EL (cell line): ENCODE data around the gene PID1.

Experiments
- DNase-seq: peaks from one replicate; pipeline ENCODE4 v3.0.0-alpha.2; 2016

The PID1 gene

GRCh38 chr2:229257985-229258384 is 13.1 kb downstream of the PID1 start:
- DNase-seq: no peak

- DNase-seq: no peak
These were observed 14.7 kb downstream of the PID1 start for GRCh38 chr2:229256376-229256775.

DNA sequence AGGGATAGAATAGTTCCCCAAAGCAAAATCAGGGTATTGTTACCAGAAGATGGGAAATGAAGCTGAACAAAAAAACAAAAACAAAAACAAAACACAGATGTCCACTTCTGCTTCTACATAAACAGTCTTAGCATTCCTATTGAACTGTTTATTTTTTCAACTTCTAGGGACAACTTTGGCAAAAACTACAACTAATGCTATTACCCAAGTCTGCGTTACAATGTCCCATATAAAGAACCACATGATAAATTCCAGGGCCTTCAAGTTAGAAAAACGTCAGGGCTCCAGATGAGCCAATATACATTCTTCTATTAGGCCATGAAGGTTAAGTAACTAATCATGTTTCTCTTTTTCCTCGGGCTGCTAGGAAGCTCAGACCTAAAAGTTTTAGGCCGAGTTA is 16.9 kb downstream of the PID1 start:
- no peak for DNase-seq

DNA sequence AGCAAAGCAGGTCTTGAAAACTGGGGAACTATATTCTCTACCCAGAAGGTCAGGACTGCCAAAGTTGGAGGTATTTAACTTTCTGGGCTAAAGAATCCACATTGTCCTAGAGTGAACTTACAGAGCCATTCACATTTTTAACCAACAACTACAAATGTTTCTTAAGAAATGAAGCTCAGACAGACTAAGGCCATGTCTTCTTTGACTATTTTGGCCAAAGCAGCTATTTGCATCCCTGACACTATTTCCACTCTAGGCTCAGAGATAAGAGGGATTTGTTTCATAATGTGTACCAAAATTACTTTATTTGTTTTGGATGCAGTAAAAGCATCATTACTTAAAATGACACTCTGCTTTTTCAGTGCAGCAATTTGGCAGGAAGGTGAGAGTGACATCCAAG is 18.1 kb downstream of the PID1 start:
- DNase-seq: no peak

DNA sequence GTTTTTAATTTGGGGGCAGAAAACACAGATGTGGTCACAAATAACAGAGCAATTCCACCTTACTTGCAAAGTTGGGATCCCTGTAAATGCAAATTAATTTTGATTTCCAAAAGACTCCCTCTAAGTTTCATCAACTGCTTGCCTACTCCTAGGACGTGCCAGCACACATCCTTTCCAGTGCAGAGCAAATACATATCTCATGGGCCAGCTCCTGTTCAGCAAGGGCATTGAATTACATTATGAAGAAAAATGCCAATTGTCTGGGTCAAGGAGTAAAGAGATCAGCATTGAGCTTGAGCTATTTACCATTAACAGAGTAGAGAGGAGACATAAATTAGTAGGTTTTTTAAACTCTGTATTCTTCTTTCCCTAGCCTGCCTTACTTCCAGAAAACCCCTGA is 18.8 kb downstream of the PID1 start:
- no peak for DNase-seq

GRCh38 chr2:229249536-229249935 is 21.6 kb downstream of the PID1 start:
- DNase-seq: no peak

- DNase-seq: no peak
These were observed 24.8 kb downstream of the PID1 start for GRCh38 chr2:229246334-229246733.

DNA sequence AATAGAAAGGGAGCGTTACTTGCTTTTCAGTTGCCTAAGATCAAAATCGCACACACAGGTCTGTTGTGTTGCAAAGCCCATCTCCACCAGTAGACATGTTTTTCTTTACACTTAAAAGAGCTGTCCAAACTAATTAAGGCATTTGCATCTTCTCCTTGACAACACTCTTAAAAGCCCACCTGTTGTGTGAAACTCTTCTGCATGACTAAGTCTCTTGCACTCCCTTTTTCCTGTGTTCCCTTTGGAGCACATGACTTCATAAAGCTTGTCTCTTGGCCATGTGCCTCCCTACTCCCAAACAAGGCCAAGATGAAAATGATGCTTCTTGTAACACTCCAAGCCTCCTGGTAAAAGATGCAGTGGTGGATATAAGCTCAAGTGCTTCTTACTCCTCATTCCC is 26.1 kb downstream of the PID1 start:
- DNase-seq: no peak

GRCh38 chr2:229243890-229244560 is 27.1 kb downstream of the PID1 start:
- peak; percentile 4 for DNase-seq

DNA sequence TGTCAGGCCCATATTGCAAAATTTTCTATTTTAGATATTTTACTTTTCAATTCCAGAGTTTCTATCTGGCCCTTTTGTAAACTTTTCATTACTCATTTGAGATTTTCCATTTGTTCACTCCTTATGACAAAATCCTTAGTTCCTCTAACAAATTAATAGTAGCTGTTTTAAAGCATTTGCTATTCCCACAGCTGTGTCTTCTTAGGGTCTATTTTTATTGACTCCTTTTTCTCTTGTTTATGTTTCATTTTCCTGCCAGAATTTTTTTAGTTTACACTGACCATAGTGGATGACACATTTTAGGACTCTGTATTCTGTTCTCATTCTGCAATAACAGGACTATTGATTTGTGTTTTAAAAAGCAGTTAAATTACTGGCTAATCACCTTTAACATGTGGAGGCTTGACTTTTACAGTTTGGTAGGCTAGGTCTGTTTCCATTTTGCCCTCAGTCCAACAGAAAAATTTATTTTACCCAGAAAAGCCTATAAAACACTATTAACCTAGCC is 30.0 kb downstream of the PID1 start:
- DNase-seq: no peak

GRCh38 chr2:229239021-229239420 is 32.1 kb downstream of the PID1 start:
- no peak for DNase-seq

DNA sequence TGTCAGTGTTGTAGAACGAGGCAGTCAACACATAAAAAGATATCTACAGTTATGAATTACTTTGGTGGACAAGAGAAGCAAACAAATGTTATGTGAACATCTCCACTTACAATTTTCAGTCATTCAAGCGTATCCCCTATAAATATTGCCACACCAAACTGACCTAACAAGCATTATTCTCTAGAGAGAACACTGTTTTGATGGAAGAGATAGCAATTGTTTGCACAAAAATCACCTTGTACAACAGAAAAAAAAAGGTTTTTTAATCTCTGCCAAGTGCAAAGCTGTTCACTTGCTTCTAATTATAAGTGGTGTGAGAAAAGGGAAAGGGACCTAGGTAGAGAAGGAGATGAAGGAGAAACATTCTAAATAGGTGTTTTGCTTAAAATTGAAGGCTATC is 33.8 kb downstream of the PID1 start:
- DNase-seq: no peak

- peak; percentile 13 for DNase-seq
These were observed 35.8 kb downstream of the PID1 start for GRCh38 chr2:229235131-229235914.

DNA sequence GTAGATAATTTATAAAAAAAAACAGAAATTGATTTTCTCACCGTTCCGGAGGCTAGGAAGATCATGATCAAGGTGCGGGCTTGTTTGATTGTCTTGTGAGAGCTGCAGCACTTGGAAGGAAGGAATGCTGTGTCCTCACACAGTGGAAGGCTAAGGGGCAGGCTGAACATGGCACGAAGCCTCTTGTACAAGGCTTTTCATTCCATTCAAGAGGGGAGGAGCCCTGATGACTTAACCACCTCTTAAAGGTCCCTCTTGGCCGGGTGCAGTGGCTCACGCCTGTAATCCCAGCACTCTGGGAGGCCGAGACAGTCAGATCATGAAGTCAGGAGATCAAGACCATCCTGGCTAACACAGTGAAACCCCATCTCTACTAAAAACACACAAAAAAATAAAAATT is 39.2 kb downstream of the PID1 start:
- no peak for DNase-seq

GRCh38 chr2:229231328-229231868 is 39.7 kb downstream of the PID1 start:
- no peak for DNase-seq

DNA sequence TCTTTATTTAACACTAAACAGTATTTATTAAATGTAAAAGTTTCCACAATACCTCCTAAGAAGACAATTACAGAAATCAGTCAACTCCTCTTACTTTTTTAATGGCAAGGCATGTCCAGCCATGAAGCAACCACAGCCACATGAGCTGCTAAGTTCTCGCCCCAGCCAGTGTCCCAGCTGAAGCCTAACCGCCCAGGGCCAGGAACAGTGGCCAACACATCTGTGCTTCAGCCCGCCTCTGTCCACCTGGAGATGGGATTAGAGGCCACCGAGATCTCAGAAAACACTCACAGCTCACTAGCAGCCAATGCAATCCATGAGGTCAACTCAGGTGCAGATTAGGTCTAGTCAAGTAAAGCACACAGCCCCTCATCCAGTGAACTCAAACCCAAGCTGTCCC is 40.2 kb downstream of the PID1 start:
- DNase-seq: no peak

DNA sequence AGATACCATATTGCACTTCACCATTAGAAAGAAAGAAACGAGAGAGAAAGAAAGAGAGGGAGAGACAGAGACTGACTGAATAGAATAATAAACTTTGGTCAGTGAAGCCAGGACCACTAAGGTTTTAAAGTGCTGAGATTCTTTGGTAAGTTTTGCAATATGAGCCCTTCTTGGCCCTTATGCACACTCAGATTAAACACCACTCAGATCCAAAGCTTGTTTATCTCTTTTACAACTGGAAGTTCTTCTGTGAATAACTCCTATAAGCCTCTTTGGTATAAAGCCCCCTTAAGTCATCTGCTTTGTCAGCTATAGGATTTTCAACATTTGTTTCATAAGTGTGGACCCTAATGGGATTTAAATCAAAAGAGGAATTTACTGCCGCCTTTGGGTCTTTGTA is 40.8 kb downstream of the PID1 start:
- DNase-seq: no peak

DNA sequence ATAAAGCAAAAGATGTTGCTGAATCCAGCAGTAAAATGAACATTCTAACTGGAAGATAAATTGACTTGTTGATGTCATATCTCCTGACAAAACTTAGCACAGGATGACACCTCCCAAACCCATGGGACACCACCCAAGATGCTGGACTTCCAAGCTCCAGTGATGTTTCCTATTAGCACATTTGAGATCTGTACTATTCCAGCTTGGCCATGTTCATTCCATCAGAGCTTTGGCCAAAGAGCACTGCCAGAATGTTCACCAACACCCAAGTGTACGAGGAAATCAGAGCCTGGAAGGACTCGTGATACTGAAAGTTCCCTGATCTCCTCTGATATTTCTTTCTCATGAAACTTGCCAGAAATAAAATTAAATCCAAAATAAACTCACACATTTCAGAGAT is 44.7 kb downstream of the PID1 start:
- no peak for DNase-seq

DNA sequence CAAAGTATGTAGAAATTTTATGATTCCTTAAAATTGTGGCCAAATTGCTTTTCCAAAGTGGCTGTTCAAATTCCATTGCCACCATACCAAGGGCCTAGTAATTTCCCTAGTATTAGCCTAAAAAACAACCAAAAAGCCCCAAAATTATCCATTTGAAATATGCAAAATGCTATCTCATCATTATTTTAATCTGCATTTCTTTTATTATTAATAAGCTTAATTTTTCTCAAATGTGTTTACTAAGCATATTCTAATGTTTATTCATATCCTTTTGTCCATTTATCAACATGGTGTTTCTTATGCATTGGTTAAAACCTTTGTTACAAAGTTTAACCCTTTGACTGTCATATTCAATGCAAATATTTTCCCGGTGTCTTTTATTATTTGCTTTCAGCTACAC is 48.0 kb downstream of the PID1 start:
- no peak for DNase-seq

DNA sequence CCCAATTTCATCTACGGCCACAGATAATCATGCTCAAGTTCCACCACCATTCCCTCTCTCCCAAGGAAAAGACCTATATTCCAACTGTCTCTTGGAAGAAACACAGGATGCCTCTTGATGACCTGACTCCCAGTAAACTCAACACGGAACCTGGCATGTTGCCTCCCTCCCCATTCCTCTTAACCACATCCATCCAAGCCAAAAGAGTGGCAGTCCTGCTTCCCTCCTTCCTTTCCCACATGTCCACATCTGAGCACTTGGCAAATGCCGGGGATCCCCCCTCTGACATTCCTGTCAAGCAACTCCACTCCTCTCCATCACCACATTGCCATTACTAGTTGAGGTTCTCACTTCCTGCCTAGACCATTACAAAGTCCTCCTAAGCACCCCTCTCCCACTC is 49.4 kb downstream of the PID1 start:
- no peak for DNase-seq

GRCh38 chr2:229220254-229220653 is 50.8 kb downstream of the PID1 start:
- no peak for DNase-seq

DNA sequence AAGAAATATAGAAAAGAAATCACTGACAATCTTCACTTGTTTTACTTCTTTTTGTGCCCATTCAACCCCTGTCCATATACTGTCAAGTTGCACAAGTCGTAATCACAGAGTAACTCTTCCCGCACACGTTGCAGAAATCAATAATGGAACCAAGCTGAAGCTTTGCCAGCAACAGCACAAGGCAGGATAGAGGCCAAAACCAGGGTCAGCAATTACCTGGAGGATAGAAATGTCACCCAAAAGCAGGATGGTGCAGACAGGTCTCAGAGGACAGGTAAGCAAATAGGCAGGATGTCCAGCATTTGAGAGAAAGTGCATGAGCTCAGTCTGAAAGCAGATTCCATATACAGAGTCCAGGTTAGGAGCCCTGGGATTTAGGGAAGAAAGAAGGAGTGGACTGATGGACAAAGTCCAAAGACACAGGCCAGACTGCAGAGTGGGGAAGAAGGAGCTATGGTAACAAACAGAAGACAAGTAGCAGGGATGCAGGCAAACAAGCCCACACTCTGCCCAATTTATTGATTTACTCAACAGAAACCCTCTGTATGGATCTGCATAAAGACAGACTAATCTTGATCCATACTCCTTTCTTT is 52.7 kb downstream of the PID1 start:
- no peak for DNase-seq

DNA sequence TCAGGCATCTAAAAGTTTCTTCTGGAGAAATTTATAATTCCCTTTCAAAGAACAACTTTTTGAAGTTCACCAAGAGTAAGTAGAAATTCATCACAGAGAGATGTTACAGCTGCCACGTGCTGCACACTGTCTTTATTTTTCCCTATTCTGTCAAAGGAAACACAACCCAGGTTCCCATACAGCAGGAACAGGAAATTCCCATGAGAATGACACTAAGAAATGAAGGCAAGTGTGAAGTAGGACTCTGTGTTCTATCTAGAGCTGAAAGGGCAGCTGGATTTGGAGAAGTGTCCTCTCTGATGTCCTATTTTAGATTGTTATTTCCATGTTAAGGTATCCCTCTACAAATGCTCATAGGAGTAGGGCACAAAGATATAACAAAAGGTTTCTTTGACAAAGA is 58.8 kb downstream of the PID1 start:
- no peak for DNase-seq

- DNase-seq: no peak
These were observed 60.4 kb downstream of the PID1 start for GRCh38 chr2:229210641-229211040.
